Natural killer cell treated with Interleukin-12 subunit alpha and Interleukin-12 subunit beta and Interleukin-15 and Interleukin-18, amount 100 ng/mL, for 72 hours (primary cell): Measurements from ENCODE around the gene TDRD7. TPM values are rescaled to one million over a fixed set of nuclear protein-coding genes. Genes with fewer than 3 reads are reported as not detected.
"Not testable (repeated sequence)": the region's sequence is repeated elsewhere in the genome, so short reads cannot be mapped to it uniquely, and the experiment has no call there.

Source experiments
- ATAC-seq, 2 donors: fragments of 150-1000 bp; cut with Tn5 transposase in 1 of 2; sonication (Bioruptor Pico), chemical (Tn5 transposase) in 1 of 2; 2 replicates each; pipeline ENCODE4 v1.10.0; 2021
- DNase-seq: peaks from one replicate; pipeline ENCODE4 v3.0.0; 2022; ENCODE audit warnings: low spot score
- H3K27ac Mint-ChIP-seq, 2 donors: 1 replicate in 1 of 2; 2 replicates in 1 of 2; pipeline ENCODE4 v1.8.0; 2022; ENCODE audit warnings: mixed read lengths in 2 of 2, mild to moderate bottlenecking in 1 of 2, moderate library complexity in 1 of 2
- H3K27me3 Mint-ChIP-seq, 2 donors: 1 replicate in 1 of 2; 2 replicates in 1 of 2; pipeline ENCODE4 v1.8.0; 2022; ENCODE audit warnings: mixed read lengths in 2 of 2
- H3K36me3 Mint-ChIP-seq: one replicate; pipeline ENCODE4 v1.8.0; 2022; ENCODE audit warnings: mixed read lengths
- H3K4me1 Mint-ChIP-seq, 2 donors: 1 replicate in 1 of 2; 2 replicates in 1 of 2; pipeline ENCODE4 v1.8.0; 2022; ENCODE audit warnings: low read depth in 2 of 2, mixed read lengths in 2 of 2, mild to moderate bottlenecking in 1 of 2
- H3K4me3 Mint-ChIP-seq: one replicate; pipeline ENCODE4 v1.8.0; 2022; ENCODE audit warnings: mixed read lengths
- H3K9me3 Mint-ChIP-seq: 2 replicates; pipeline ENCODE4 v1.8.0; 2022; ENCODE audit warnings: mixed read lengths
- total RNA-seq, 2 donors: library from RNA; stranded (reverse); gene quantifications; one replicate each; pipeline ENCODE4 v1.2.3, GENCODE V29; 2022

TDRD7 gene
- total RNA-seq, 2 donors from 2014 or later, result 4.5 to 10.3 TPM

GRCh38 chr9:97425336-97425972 lies 13.6 kb downstream of the TDRD7 start:
- Mint-ChIP-seq H3K27me3 (no peaks in the 10 kb centered on the region), H3K27ac (no peak overlapping the region), H3K9me3 (no peaks in the 10 kb centered on the region), H3K36me3 (peaks cover 6% of the 10 kb centered on the region), H3K4me3 (no peak overlapping the region), H3K4me1 (peaks cover 11 to 19% of the 10 kb centered on the region in 2 donors)
- DNase-seq (no peak), ATAC-seq (no peak)

- Mint-ChIP-seq H3K27ac (no peak overlapping the region), H3K36me3 (peaks cover 6% of the 10 kb centered on the region), H3K4me1 (peaks cover 12 to 19% of the 10 kb centered on the region in 2 donors), H3K4me3 (no peak overlapping the region), H3K27me3 (no peaks in the 10 kb centered on the region), H3K9me3 (no peaks in the 10 kb centered on the region)
- no peak for DNase-seq
- ATAC-seq, result no peak
These were observed 14.1 kb downstream of the TDRD7 start for GRCh38 chr9:97425973-97426336.

GRCh38 chr9:97427885-97428284 lies 16.0 kb downstream of the TDRD7 start:
- H3K4me3 Mint-ChIP-seq, result no peak overlapping the region
- H3K4me1 Mint-ChIP-seq, result peaks cover 21 to 30% of the 10 kb centered on the region in 2 donors
- H3K27ac Mint-ChIP-seq, result peak overlapping the region in 1 of 2 donors; percentile 16
- H3K36me3 Mint-ChIP-seq, result peaks cover 12% of the 10 kb centered on the region
- ATAC-seq (no peak), DNase-seq (no peak)
- H3K9me3 Mint-ChIP-seq, result no peaks in the 10 kb centered on the region
- no peaks in the 10 kb centered on the region for H3K27me3 Mint-ChIP-seq

- no peak overlapping the region for H3K27ac Mint-ChIP-seq
These were observed 18.6 kb downstream of the TDRD7 start for GRCh38 chr9:97430316-97431043.

GRCh38 chr9:97431044-97431441 lies 19.1 kb downstream of the TDRD7 start:
- Mint-ChIP-seq H3K4me1 (peaks cover 17 to 27% of the 10 kb centered on the region in 2 donors), H3K4me3 (peak overlapping the region; percentile 16), H3K9me3 (no peaks in the 10 kb centered on the region), H3K36me3 (peaks cover 12% of the 10 kb centered on the region), H3K27me3 (no peaks in the 10 kb centered on the region), H3K27ac (peak overlapping the region in 1 of 2 donors; percentile 10)
- no peak for ATAC-seq
- no peak for DNase-seq

More at GRCh38 chr9:97430316-97431043, 18.6 kb downstream of the TDRD7 start:
- no peaks in the 10 kb centered on the region for H3K9me3 Mint-ChIP-seq
- peaks cover 17 to 27% of the 10 kb centered on the region in 2 donors for H3K4me1 Mint-ChIP-seq
- ATAC-seq (no peak), DNase-seq (no peak)
- no peaks in the 10 kb centered on the region for H3K27me3 Mint-ChIP-seq
- no peak overlapping the region for H3K4me3 Mint-ChIP-seq
- H3K36me3 Mint-ChIP-seq, result peaks cover 12% of the 10 kb centered on the region

- Mint-ChIP-seq H3K4me1 (peaks cover 17 to 27% of the 10 kb centered on the region in 2 donors), H3K27me3 (no peaks in the 10 kb centered on the region), H3K27ac (peak overlapping the region in 1 of 2 donors; percentile 10), H3K9me3 (no peaks in the 10 kb centered on the region), H3K4me3 (peak overlapping the region; percentile 16), H3K36me3 (peaks cover 12% of the 10 kb centered on the region)
- ATAC-seq (peak; percentile 36 to 77), DNase-seq (no peak)
These were observed 19.8 kb downstream of the TDRD7 start for GRCh38 chr9:97431549-97432143.

GRCh38 chr9:97437051-97437600 lies 25.2 kb downstream of the TDRD7 start:
- ATAC-seq (no peak), DNase-seq (no peak)
- H3K27me3 Mint-ChIP-seq, result no peaks in the 10 kb centered on the region
- no peaks in the 10 kb centered on the region for H3K4me1 Mint-ChIP-seq
- no peaks in the 10 kb centered on the region for H3K9me3 Mint-ChIP-seq
- no peak overlapping the region for H3K27ac Mint-ChIP-seq
- no peak overlapping the region for H3K4me3 Mint-ChIP-seq
- H3K36me3 Mint-ChIP-seq, result no peaks in the 10 kb centered on the region

GRCh38 chr9:97438257-97438656 lies 26.4 kb downstream of the TDRD7 start:
- H3K4me3 Mint-ChIP-seq, result no peak overlapping the region
- no peak overlapping the region for H3K27ac Mint-ChIP-seq
- no peaks in the 10 kb centered on the region for H3K9me3 Mint-ChIP-seq
- DNase-seq (no peak), ATAC-seq (no peak)
- no peaks in the 10 kb centered on the region for H3K4me1 Mint-ChIP-seq
- H3K27me3 Mint-ChIP-seq, result no peaks in the 10 kb centered on the region
- H3K36me3 Mint-ChIP-seq, result no peaks in the 10 kb centered on the region

GRCh38 chr9:97438666-97439065 lies 26.8 kb downstream of the TDRD7 start:
- ATAC-seq, result no peak
- Mint-ChIP-seq H3K36me3 (no peaks in the 10 kb centered on the region), H3K27me3 (no peaks in the 10 kb centered on the region), H3K4me1 (no peaks in the 10 kb centered on the region), H3K9me3 (no peaks in the 10 kb centered on the region), H3K4me3 (no peak overlapping the region), H3K27ac (no peak overlapping the region)
- no peak for DNase-seq

GRCh38 chr9:97440160-97440559 lies 28.3 kb downstream of the TDRD7 start:
- ATAC-seq, result no peak
- H3K9me3 Mint-ChIP-seq, result no peaks in the 10 kb centered on the region
- H3K4me1 Mint-ChIP-seq, result peaks cover 0 to under 1% of the 10 kb centered on the region in 2 donors
- DNase-seq, result no peak
- no peaks in the 10 kb centered on the region for H3K36me3 Mint-ChIP-seq
- no peaks in the 10 kb centered on the region for H3K27me3 Mint-ChIP-seq
- no peak overlapping the region for H3K4me3 Mint-ChIP-seq
- no peak overlapping the region for H3K27ac Mint-ChIP-seq

- H3K4me3 Mint-ChIP-seq, result no peak overlapping the region
- H3K36me3 Mint-ChIP-seq, result no peaks in the 10 kb centered on the region
- no peaks in the 10 kb centered on the region for H3K27me3 Mint-ChIP-seq
- no peak for DNase-seq
- no peaks in the 10 kb centered on the region for H3K9me3 Mint-ChIP-seq
- H3K27ac Mint-ChIP-seq, result no peak overlapping the region
- ATAC-seq, result no peak
- peaks cover 0 to 4% of the 10 kb centered on the region in 2 donors for H3K4me1 Mint-ChIP-seq
These were observed 29.8 kb downstream of the TDRD7 start for GRCh38 chr9:97441729-97442128.

GRCh38 chr9:97445119-97445701 lies 33.3 kb downstream of the TDRD7 start:
- Mint-ChIP-seq H3K4me1 (peaks cover 0 to 4% of the 10 kb centered on the region in 2 donors), H3K9me3 (no peaks in the 10 kb centered on the region), H3K27me3 (no peaks in the 10 kb centered on the region), H3K27ac (no peak overlapping the region), H3K36me3 (no peaks in the 10 kb centered on the region), H3K4me3 (no peak overlapping the region)
- DNase-seq, result no peak
- ATAC-seq, result no peak

GRCh38 chr9:97447001-97447400 lies 35.1 kb downstream of the TDRD7 start:
- Mint-ChIP-seq H3K4me1 (peaks cover 0 to 4% of the 10 kb centered on the region in 2 donors), H3K9me3 (no peaks in the 10 kb centered on the region), H3K27ac (no peak overlapping the region), H3K4me3 (no peak overlapping the region), H3K27me3 (no peaks in the 10 kb centered on the region), H3K36me3 (no peaks in the 10 kb centered on the region)
- DNase-seq (no peak), ATAC-seq (no peak)

- not testable (repeated sequence) for DNase-seq, H3K9me3 Mint-ChIP-seq, H3K4me3 Mint-ChIP-seq, H3K4me1 Mint-ChIP-seq, ATAC-seq, H3K27ac Mint-ChIP-seq, H3K27me3 Mint-ChIP-seq
- peaks cover 12% of the 10 kb centered on the region for H3K36me3 Mint-ChIP-seq
These were observed 41.7 kb downstream of the TDRD7 start for GRCh38 chr9:97453573-97453972.
